HCT116 (cell line): ENCODE data around the gene CDH7.

Experiments used
- TF ChIP-seq, protein P1 (sequence below), 3 experiments: fragments of 200-600 bp in 1 of 3; sonication (generic) in 1 of 3; IDR thresholded peaks in 2 of 3; conservative IDR thresholded peaks in 1 of 3; 2 replicates each; pipeline ENCODE4 v1.5.1; 2012 to 2017; ENCODE audit warnings: low read depth in 2 of 3, low read length in 2 of 3, antibody characterized with exemption in 1 of 3, borderline replicate concordance in 1 of 3, control low read depth in 1 of 3, mild to moderate bottlenecking in 1 of 3, mixed read lengths in 1 of 3, mixed run types in 1 of 3, moderate library complexity in 1 of 3; ENCODE audit not compliant: insufficient read depth in 1 of 3
- TF ChIP-seq, protein P2 (sequence below): IDR thresholded peaks from 2 replicates; pipeline ENCODE4 v1.6.1; 2012; ENCODE audit warnings: low read depth

DNA sequence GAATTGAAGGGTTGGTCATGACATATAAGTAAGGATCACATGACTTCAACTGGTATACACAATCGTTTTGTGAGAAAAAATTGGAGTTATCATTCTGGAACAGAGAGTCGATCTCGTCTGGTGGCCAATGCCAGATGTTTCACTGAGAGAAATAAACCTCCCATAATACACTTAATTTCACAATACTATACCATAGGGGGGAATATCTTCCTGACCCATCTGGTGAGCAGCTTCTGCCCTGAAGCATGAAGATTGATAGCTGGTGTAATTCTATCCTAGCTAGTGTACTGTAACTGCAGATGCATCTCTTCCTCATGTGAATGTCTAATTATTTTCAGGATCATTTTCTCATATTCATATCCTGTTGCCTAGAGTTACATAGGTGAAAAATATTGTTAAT lies 15.7 kb upstream of the CDH7 start:
- TF ChIP-seq, protein P1, sequence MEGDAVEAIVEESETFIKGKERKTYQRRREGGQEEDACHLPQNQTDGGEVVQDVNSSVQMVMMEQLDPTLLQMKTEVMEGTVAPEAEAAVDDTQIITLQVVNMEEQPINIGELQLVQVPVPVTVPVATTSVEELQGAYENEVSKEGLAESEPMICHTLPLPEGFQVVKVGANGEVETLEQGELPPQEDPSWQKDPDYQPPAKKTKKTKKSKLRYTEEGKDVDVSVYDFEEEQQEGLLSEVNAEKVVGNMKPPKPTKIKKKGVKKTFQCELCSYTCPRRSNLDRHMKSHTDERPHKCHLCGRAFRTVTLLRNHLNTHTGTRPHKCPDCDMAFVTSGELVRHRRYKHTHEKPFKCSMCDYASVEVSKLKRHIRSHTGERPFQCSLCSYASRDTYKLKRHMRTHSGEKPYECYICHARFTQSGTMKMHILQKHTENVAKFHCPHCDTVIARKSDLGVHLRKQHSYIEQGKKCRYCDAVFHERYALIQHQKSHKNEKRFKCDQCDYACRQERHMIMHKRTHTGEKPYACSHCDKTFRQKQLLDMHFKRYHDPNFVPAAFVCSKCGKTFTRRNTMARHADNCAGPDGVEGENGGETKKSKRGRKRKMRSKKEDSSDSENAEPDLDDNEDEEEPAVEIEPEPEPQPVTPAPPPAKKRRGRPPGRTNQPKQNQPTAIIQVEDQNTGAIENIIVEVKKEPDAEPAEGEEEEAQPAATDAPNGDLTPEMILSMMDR (IDR thresholded peaks at IDR 0.05 in 2 of 3, conservative IDR thresholded peaks at IDR 0.05 in 1 of 3; ENCODE audit: borderline replicate concordance in 1 of 3, insufficient read depth in 1 of 3, low read depth in 2 of 3, low read length in 2 of 3), result no peak
- TF ChIP-seq, protein P2, sequence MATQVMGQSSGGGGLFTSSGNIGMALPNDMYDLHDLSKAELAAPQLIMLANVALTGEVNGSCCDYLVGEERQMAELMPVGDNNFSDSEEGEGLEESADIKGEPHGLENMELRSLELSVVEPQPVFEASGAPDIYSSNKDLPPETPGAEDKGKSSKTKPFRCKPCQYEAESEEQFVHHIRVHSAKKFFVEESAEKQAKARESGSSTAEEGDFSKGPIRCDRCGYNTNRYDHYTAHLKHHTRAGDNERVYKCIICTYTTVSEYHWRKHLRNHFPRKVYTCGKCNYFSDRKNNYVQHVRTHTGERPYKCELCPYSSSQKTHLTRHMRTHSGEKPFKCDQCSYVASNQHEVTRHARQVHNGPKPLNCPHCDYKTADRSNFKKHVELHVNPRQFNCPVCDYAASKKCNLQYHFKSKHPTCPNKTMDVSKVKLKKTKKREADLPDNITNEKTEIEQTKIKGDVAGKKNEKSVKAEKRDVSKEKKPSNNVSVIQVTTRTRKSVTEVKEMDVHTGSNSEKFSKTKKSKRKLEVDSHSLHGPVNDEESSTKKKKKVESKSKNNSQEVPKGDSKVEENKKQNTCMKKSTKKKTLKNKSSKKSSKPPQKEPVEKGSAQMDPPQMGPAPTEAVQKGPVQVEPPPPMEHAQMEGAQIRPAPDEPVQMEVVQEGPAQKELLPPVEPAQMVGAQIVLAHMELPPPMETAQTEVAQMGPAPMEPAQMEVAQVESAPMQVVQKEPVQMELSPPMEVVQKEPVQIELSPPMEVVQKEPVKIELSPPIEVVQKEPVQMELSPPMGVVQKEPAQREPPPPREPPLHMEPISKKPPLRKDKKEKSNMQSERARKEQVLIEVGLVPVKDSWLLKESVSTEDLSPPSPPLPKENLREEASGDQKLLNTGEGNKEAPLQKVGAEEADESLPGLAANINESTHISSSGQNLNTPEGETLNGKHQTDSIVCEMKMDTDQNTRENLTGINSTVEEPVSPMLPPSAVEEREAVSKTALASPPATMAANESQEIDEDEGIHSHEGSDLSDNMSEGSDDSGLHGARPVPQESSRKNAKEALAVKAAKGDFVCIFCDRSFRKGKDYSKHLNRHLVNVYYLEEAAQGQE, result no peak
